Endodermal cell (in vitro differentiated cells): ENCODE data around the gene CEND1. TPM values are rescaled to one million over a fixed set of nuclear protein-coding genes. Genes with fewer than 3 reads are reported as not detected.

Experiments
- DNase-seq: peaks from one replicate; pipeline ENCODE4 v3.0.0-alpha.2; 2017
- H3K27ac ChIP-seq: 2 replicates; pipeline ENCODE4 v1.5.1; 2013; ENCODE audit warnings: mild to moderate bottlenecking, low read depth, low read length, moderate library complexity
- H3K27me3 ChIP-seq: 2 replicates; pipeline ENCODE4 v1.6.1; 2013; ENCODE audit warnings: mild to moderate bottlenecking, low read length, moderate library complexity; ENCODE audit not compliant: insufficient read depth, control insufficient read depth, poor library complexity, severe bottlenecking
- H3K36me3 ChIP-seq: 2 replicates; pipeline ENCODE4 v1.7.0; 2013; ENCODE audit warnings: mild to moderate bottlenecking, low read length, moderate library complexity; ENCODE audit not compliant: control insufficient read depth, insufficient read depth
- H3K4me1 ChIP-seq: one replicate; pipeline ENCODE4 v1.7.0; 2013; ENCODE audit warnings: low read length; ENCODE audit not compliant: control insufficient read depth, insufficient read depth
- H3K4me3 ChIP-seq: 2 replicates; pipeline ENCODE4 v1.5.1; 2013; ENCODE audit warnings: mild to moderate bottlenecking, low read length, moderate library complexity
- H3K9ac ChIP-seq: 2 replicates; pipeline ENCODE4 v1.6.1; 2013; ENCODE audit warnings: mild to moderate bottlenecking, low read length, moderate library complexity; ENCODE audit not compliant: poor library complexity, severe bottlenecking; ENCODE audit errors: extremely low read depth
- H3K9me3 ChIP-seq: 2 replicates; pipeline ENCODE4 v1.6.1; 2013; ENCODE audit warnings: mild to moderate bottlenecking, low read length, moderate library complexity; ENCODE audit not compliant: control insufficient read depth
- H3K27ac Mint-ChIP-seq: 2 replicates; pipeline ENCODE4 v1.8.0; 2020; ENCODE audit warnings: mixed read lengths
- H3K27me3 Mint-ChIP-seq: 2 replicates; pipeline ENCODE4 v1.8.0; 2021; ENCODE audit warnings: mild to moderate bottlenecking, mixed read lengths; ENCODE audit not compliant: insufficient read depth
- H3K36me3 Mint-ChIP-seq: 2 replicates; pipeline ENCODE4 v1.8.0; 2020; ENCODE audit warnings: low read depth, mixed read lengths
- H3K4me1 Mint-ChIP-seq: 2 replicates; pipeline ENCODE4 v1.8.0; 2020; ENCODE audit warnings: mixed read lengths
- H3K4me3 Mint-ChIP-seq: 2 replicates; pipeline ENCODE4 v1.8.0; 2020; ENCODE audit warnings: mild to moderate bottlenecking, moderate library complexity, mixed read lengths
- H3K9me3 Mint-ChIP-seq: 2 replicates; pipeline ENCODE4 v1.8.0; 2020; ENCODE audit warnings: mild to moderate bottlenecking, mixed read lengths
- WGBS, 2 experiments: methylation state at CpG; one replicate each; pipeline versions ENCODE4 v1.1.5 to v1.1.7; 2013; ENCODE audit warnings: missing lambda C conversion rate in 2 of 2, mixed read lengths in 1 of 2; ENCODE audit not compliant: insufficient coverage in 1 of 2, insufficient read length in 1 of 2; 5-methylcytosine and 5-hydroxymethylcytosine counted together
- total RNA-seq, 2 donors: library from RNA; stranded (reverse); fragmentation: NEBNext Ultra II Directional in 1 of 2; extraction: Animal tissue kit (Norgen Biotek cat#: 25700) in 1 of 2; gene quantifications; 2 replicates in 1 of 2; 3 replicates in 1 of 2; pipeline ENCODE4 v1.2.1, GENCODE V29; 2021
- TF ChIP-seq, protein P1 (sequence below): fragments of 200-600 bp; sonication (generic); conservative IDR thresholded peaks from 2 replicates; pipeline ENCODE4 v1.5.0; 2021; ENCODE audit warnings: antibody characterized with exemption, mild to moderate bottlenecking

CEND1 gene
- total RNA-seq, 2 donors from 2014 or later: not detected

DNA sequence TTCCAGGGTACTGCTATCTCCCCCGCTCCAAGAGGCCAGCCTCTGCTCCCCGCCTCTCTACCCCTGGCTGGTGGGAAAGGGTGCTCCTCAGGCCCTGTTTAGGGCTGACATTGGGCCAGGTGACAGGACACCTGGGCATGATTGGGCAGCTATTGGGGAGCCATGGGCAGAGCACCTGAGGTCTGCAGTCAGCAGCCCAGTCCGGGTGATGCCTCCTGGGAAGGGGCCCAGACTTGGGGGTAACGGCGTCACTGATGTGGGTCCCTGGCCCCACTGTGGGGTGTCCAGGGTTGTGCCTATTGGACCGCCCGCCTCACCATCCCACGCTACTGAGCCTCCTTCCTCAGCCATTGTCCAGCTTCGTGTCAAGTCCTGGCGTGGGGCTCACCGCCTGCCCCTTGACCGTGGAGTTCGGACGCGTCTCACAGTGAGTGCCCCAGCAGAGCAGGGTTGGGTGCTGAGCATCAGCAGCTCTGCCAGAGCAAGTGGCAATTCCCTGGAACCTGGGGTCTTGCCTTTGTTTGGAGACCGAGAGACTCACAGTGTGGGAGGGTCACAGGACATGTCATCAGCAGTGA, 9.8 kb downstream of the CEND1 start:
- no peak overlapping the region for H3K4me3 Mint-ChIP-seq
- peaks cover 17% of the 10 kb centered on the region for H3K36me3 Mint-ChIP-seq
- H3K9me3 Mint-ChIP-seq: no peaks in the 10 kb centered on the region
- H3K27me3 ChIP-seq: no peaks in the 10 kb centered on the region
- H3K4me3 ChIP-seq: no peak overlapping the region
- H3K36me3 ChIP-seq: peaks cover 10% of the 10 kb centered on the region
- H3K27ac ChIP-seq: no peak overlapping the region
- WGBS, 2 experiments: 91 to 94% methylated on average over 16 of the region's 16 CpGs
- H3K9ac ChIP-seq: no peak overlapping the region
- DNase-seq: no peak
- no peak overlapping the region for H3K27ac Mint-ChIP-seq
- H3K4me1 Mint-ChIP-seq: peaks cover 14% of the 10 kb centered on the region
- TF ChIP-seq, protein P1, sequence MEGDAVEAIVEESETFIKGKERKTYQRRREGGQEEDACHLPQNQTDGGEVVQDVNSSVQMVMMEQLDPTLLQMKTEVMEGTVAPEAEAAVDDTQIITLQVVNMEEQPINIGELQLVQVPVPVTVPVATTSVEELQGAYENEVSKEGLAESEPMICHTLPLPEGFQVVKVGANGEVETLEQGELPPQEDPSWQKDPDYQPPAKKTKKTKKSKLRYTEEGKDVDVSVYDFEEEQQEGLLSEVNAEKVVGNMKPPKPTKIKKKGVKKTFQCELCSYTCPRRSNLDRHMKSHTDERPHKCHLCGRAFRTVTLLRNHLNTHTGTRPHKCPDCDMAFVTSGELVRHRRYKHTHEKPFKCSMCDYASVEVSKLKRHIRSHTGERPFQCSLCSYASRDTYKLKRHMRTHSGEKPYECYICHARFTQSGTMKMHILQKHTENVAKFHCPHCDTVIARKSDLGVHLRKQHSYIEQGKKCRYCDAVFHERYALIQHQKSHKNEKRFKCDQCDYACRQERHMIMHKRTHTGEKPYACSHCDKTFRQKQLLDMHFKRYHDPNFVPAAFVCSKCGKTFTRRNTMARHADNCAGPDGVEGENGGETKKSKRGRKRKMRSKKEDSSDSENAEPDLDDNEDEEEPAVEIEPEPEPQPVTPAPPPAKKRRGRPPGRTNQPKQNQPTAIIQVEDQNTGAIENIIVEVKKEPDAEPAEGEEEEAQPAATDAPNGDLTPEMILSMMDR: no peak
- no peaks in the 10 kb centered on the region for H3K9me3 ChIP-seq
- H3K27me3 Mint-ChIP-seq: no peaks in the 10 kb centered on the region
- peaks cover 8% of the 10 kb centered on the region for H3K4me1 ChIP-seq

DNA sequence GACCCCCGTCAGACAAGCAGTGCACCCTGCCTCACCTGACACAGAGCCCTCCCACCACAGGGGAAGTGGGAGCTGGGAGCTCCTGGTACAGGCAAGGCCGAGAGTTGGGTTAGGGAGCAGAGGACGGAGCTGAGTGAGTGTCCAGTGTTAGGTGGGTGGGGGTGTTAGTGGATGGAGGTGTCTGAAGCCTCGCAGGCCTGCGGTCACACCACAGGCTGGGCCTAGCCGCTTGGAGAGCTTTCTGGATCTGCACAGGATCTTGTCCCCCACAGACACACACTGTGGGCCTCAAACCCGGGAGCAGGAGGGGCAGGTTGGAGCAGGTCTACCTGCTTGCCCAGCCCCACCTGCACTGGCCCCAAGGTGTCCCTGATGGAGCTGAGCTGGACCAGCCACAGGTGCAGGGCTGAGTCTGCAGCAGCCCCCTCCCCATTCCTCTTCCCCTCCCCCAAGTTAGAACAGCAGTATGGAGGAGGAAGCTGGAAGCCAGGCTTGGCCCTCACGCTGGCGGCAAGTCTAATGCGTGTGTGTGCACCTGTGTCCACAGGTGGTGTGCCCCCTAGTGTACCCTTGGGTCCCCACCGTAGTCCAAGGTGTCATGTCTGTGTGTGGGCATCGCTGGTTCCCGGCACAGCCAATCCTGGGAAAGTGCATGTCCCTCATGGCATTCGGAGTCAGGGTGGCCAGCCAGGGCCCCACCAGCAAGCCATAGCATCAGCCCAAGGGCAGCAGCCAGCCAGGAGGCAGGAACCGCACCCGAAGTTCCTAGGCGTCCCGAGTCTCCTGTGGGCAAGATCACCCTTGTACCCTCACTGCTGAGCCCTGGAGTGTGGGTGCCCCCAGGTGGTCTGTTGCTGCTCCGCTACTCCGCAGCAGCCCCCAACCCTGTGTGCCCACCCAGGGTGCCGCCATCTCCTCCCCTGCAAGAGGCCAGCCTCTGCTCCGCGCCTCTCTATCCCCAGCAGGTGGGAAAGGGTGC, 10.6 kb downstream of the CEND1 start:
- TF ChIP-seq, protein P1: no peak
- H3K4me1 ChIP-seq: peaks cover 8% of the 10 kb centered on the region
- Mint-ChIP-seq H3K4me1 (peaks cover 14% of the 10 kb centered on the region), H3K4me3 (peak overlapping the region; percentile 75), H3K27ac (no peak overlapping the region), H3K27me3 (no peaks in the 10 kb centered on the region), H3K9me3 (no peaks in the 10 kb centered on the region), H3K36me3 (peaks cover 14% of the 10 kb centered on the region)
- H3K27ac ChIP-seq: no peak overlapping the region
- no peak overlapping the region for H3K4me3 ChIP-seq
- no peaks in the 10 kb centered on the region for H3K9me3 ChIP-seq
- no peaks in the 10 kb centered on the region for H3K27me3 ChIP-seq
- H3K36me3 ChIP-seq: peaks cover 10% of the 10 kb centered on the region
- no peak overlapping the region for H3K9ac ChIP-seq
- DNase-seq: peak; percentile 45
- WGBS, 2 experiments: 95 to 96% methylated on average over 8 to 23 of the region's 23 CpGs

DNA sequence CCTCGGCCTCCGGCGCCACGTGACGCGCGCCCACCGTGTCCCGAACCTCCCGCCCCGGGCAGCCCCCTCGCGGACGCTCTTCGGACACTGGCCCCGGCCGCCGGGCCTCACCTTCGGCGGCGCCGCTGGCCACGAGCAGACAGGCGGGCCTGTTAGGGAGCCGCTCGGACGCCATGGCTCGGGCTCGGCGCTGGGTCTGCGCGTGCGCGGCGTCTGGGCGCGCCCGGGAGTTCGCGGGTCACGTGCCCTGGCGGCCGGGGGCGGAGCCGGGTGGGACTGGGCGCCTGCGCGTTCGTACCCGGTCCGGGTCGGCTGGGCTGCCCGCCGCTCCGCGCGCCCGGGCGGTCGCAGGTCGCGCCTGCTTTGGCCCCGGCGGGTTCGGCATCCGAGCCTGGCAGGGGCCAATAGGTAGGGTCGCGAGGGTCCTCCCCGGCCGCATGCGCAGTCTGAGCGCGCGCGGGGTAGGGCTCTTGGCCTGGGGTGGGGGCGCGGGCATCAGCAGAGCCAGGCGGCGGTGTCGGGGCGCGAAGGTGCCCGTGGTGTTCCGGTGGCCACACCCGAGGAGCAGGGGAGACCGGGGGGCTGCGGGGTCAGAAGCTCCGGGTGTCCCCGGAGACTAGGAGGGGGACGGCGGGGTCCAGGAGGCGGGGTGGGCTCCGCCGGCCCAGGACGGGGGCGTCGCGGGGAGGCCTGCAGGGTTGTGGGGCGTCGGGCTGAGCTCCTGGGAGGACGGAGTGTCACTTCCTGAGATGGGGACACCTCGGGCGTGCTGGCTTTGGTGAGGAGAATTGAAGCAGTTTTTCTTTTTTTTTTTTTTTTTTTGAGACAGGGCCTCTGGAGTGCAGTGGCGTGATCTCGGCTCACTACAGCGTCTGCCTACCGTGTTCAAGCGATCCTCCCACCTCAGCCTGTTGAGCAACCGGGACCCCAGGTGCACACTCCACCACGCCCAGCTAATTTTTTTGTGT, 12.3 kb downstream of the CEND1 start, which contains the start of gene GATD1:
Gene GATD1, minus strand, starts transcription at position 200 of the 968 bp plus-strand sequence. Its CDS starts 25 bp downstream, at position 175.
- H3K27me3 Mint-ChIP-seq: no peaks in the 10 kb centered on the region
- 1 to 3% methylated on average over 44 to 110 of the region's 110 CpGs for WGBS, 2 experiments
- Histone ChIP-seq H3K9ac (peak within 1 kb of the TSS; percentile 63), H3K36me3 (peaks cover 18% of the 10 kb centered on the region), H3K4me1 (peaks cover 8% of the 10 kb centered on the region), H3K27ac (peak within 1 kb of the TSS; percentile 76), H3K4me3 (peak within 1 kb of the TSS; percentile 87), H3K27me3 (no peaks in the 10 kb centered on the region), H3K9me3 (no peaks in the 10 kb centered on the region)
- DNase-seq: peak; percentile 97
- H3K9me3 Mint-ChIP-seq: no peaks in the 10 kb centered on the region
- H3K4me1 Mint-ChIP-seq: peaks cover 8% of the 10 kb centered on the region
- TF ChIP-seq, protein P1: no peak
- H3K27ac Mint-ChIP-seq: peak within 1 kb of the TSS; percentile 58
- peak within 1 kb of the TSS; percentile 75 for H3K4me3 Mint-ChIP-seq
- peaks cover 11% of the 10 kb centered on the region for H3K36me3 Mint-ChIP-seq
